Caco-2 (cell line): Measurements from ENCODE around the gene TNRC6B. TPM values are rescaled to one million over a fixed set of nuclear protein-coding genes. Genes with fewer than 3 reads are reported as not detected.
A peak's percentile ranks its signal among the peaks of the same experiment; 100 is the strongest.

ENCODE experiments used
- BruUV-seq: library from RNA; stranded (reverse); fragments of 400-500 nt; replicated peaks from 2 replicates; lab custom pipeline; 2021; lab: Mats Ljungman, UMichigan
- CTCF ChIA-PET: fragments of 300-600 bp; sonication (Branson Sonifier 250); formaldehyde crosslinking; loops from one replicate; lab custom pipeline; 2022; ENCODE audit warnings: antibody characterized with exemption; lab: Charles Lee
- POLR2A ChIA-PET: fragments of 300-600 bp; sonication (Branson Sonifier 250); formaldehyde crosslinking; loops from one replicate; lab custom pipeline; 2022; ENCODE audit warnings: antibody characterized with exemption; lab: Charles Lee
- DNase-seq, 2 experiments: peaks; one replicate each; pipeline versions ENCODE4 v3.0.0 to v3.0.0-alpha.2; 2020 to 2022
- H3K27me3 ChIP-seq: replicated peaks from 2 replicates; pipeline ENCODE4 v1.6.0; 2011; ENCODE audit warnings: low read length; ENCODE audit not compliant: control insufficient read depth, insufficient read depth
- H3K36me3 ChIP-seq: 2 replicates; pipeline ENCODE4 v1.5.1; 2011; ENCODE audit warnings: low read length; ENCODE audit not compliant: control insufficient read depth, insufficient read depth
- H3K4me1 ChIP-seq: fragments of 250-450 bp; sonication (Bioruptor Pico); 2 replicates; pipeline ENCODE4 v1.5.1; 2020; ENCODE audit warnings: mild to moderate bottlenecking
- H3K4me3 ChIP-seq: 2 replicates; pipeline ENCODE4 v1.5.1; 2011; ENCODE audit warnings: low read depth, mild to moderate bottlenecking, control low read depth, low read length
- H3K9me3 ChIP-seq: fragments of 250-450 bp; sonication (Bioruptor Pico); 2 replicates; pipeline ENCODE4 v1.5.1; 2020; ENCODE audit warnings: mild to moderate bottlenecking, moderate library complexity
- H3K27ac Mint-ChIP-seq: one replicate; pipeline ENCODE4 v1.8.0; 2022; ENCODE audit warnings: mixed read lengths; ENCODE audit not compliant: unreplicated experiment
- H3K27me3 Mint-ChIP-seq: one replicate; pipeline ENCODE4 v1.8.0; 2022; ENCODE audit warnings: mixed read lengths; ENCODE audit not compliant: insufficient read depth, unreplicated experiment
- H3K36me3 Mint-ChIP-seq: one replicate; pipeline ENCODE4 v1.8.0; 2022; ENCODE audit warnings: mild to moderate bottlenecking, mixed read lengths; ENCODE audit not compliant: insufficient read depth, unreplicated experiment
- H3K4me1 Mint-ChIP-seq: one replicate; pipeline ENCODE4 v1.8.0; 2022; ENCODE audit warnings: low read depth, mixed read lengths; ENCODE audit not compliant: unreplicated experiment
- H3K4me3 Mint-ChIP-seq: one replicate; pipeline ENCODE4 v1.8.0; 2022; ENCODE audit warnings: mild to moderate bottlenecking, moderate library complexity, mixed read lengths; ENCODE audit not compliant: unreplicated experiment
- H3K9me3 Mint-ChIP-seq: one replicate; pipeline ENCODE4 v1.8.0; 2022; ENCODE audit warnings: mixed read lengths; ENCODE audit not compliant: unreplicated experiment
- intact Hi-C: fragments of 100-400 bp; cut with micrococcal nuclease; formaldehyde crosslinking; loops from one replicate; pipeline ENCODE4 v1.10.0; 2022; ENCODE audit not compliant: unreplicated experiment
- total RNA-seq: library from RNA; stranded (reverse); gene quantifications from 2 replicates; pipeline ENCODE4 v1.2.3, GENCODE V29; 2022
- TF ChIP-seq, protein P1 (sequence below), 2 experiments: fragments of 200-600 bp in 1 of 2; IDR thresholded peaks; 1 replicate in 1 of 2; 2 replicates in 1 of 2; pipeline versions ENCODE4 v1.5.1 to v1.8.0; 2011 to 2022; ENCODE audit warnings: antibody characterized with exemption in 1 of 2, control low read depth in 1 of 2, inconsistent platforms in 1 of 2, low read depth in 1 of 2, low read length in 1 of 2, mild to moderate bottlenecking in 1 of 2, moderate library complexity in 1 of 2; ENCODE audit not compliant: insufficient read depth in 1 of 2, severe bottlenecking in 1 of 2, unreplicated experiment in 1 of 2

The TNRC6B gene
- total RNA-seq, 1 experiment from 2014 or later = 23.5 TPM

DNA sequence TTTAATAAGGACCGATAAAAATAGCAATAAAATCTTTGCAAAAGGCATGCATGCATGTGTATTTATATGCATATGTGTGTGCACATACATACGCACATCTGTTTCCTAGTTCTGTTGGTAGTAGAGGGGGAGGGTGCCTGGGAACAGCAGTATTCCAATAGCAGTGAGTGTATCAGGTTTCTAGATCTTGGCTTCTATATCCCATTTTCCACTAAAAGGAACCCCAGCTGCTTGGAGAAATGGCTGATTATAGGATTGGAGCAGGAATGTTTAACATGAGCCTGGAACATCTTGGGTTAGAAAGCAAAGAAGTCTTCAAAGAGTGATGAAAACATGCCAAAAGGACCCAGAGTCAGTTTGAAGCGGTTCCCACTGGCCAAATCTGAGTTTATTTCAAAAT, 21.0 kb downstream of the TNRC6B start:
- TF ChIP-seq, protein P1, sequence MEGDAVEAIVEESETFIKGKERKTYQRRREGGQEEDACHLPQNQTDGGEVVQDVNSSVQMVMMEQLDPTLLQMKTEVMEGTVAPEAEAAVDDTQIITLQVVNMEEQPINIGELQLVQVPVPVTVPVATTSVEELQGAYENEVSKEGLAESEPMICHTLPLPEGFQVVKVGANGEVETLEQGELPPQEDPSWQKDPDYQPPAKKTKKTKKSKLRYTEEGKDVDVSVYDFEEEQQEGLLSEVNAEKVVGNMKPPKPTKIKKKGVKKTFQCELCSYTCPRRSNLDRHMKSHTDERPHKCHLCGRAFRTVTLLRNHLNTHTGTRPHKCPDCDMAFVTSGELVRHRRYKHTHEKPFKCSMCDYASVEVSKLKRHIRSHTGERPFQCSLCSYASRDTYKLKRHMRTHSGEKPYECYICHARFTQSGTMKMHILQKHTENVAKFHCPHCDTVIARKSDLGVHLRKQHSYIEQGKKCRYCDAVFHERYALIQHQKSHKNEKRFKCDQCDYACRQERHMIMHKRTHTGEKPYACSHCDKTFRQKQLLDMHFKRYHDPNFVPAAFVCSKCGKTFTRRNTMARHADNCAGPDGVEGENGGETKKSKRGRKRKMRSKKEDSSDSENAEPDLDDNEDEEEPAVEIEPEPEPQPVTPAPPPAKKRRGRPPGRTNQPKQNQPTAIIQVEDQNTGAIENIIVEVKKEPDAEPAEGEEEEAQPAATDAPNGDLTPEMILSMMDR (IDR thresholded peaks at IDR 0.05; ENCODE audit: insufficient read depth in 1 of 2, low read depth in 1 of 2, low read length in 1 of 2, severe bottlenecking in 1 of 2, unreplicated experiment in 1 of 2) = no peak
- ChIA-PET POLR2A (no interaction called here), CTCF (no interaction called here)
- Mint-ChIP-seq H3K4me1 (peaks cover 3% of the 10 kb centered on the region), H3K27me3 (no peaks in the 10 kb centered on the region), H3K36me3 (no peaks in the 10 kb centered on the region), H3K27ac (peak overlapping the region; percentile 59), H3K9me3 (no peaks in the 10 kb centered on the region), H3K4me3 (no peak overlapping the region)
- no peaks in the 10 kb centered on the region for H3K36me3 ChIP-seq
- intact Hi-C loops = loop anchor here (10.0 kb wide), 1 partner anchor 146 kb away; the partner anchor contains the start of gene ADSL
- BruUV-seq = no TSS peak
- no peak for DNase-seq
- no peak overlapping the region for H3K4me3 ChIP-seq
- H3K4me1 ChIP-seq = no peaks in the 10 kb centered on the region
- no peaks in the 10 kb centered on the region for H3K9me3 ChIP-seq
- H3K27me3 ChIP-seq = no peaks in the 10 kb centered on the region

DNA sequence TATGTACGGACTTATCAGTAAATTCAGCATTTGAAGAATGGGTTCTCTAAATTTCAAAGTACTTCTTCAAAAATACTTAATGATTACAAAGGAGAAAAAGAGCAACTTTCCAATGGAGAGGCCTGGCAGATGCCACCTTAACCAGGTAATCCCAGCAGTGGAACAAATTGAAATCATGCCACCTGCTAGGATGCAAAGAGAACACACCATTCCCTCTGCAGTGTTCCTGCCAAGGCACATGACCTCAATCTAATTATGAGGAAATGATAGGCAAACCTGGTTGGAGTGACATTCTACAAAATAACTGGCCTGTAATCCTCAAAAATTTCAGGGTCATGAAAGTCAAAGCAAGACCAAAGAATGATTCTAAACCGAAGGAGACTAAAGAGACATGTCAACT, 21.5 kb downstream of the TNRC6B start:
- no peak for DNase-seq
- Histone ChIP-seq H3K27me3 (no peaks in the 10 kb centered on the region), H3K4me1 (no peaks in the 10 kb centered on the region), H3K36me3 (no peaks in the 10 kb centered on the region), H3K9me3 (no peaks in the 10 kb centered on the region), H3K4me3 (no peak overlapping the region)
- H3K4me3 Mint-ChIP-seq = no peak overlapping the region
- H3K27ac Mint-ChIP-seq = no peak overlapping the region
- no peaks in the 10 kb centered on the region for H3K4me1 Mint-ChIP-seq
- POLR2A ChIA-PET = no interaction called here
- CTCF ChIA-PET = no interaction called here
- H3K27me3 Mint-ChIP-seq = no peaks in the 10 kb centered on the region
- TF ChIP-seq, protein P1 (IDR thresholded peaks at IDR 0.05; ENCODE audit: insufficient read depth in 1 of 2, low read depth in 1 of 2, low read length in 1 of 2, severe bottlenecking in 1 of 2, unreplicated experiment in 1 of 2) = no peak
- no peaks in the 10 kb centered on the region for H3K36me3 Mint-ChIP-seq
- intact Hi-C loops = loop anchor here (10.0 kb wide), 1 partner anchor 146 kb away; the partner anchor contains the start of gene ADSL
- no peaks in the 10 kb centered on the region for H3K9me3 Mint-ChIP-seq
- no TSS peak for BruUV-seq

- DNase-seq = no peak
- Mint-ChIP-seq H3K9me3 (no peaks in the 10 kb centered on the region), H3K27ac (no peak overlapping the region), H3K27me3 (no peaks in the 10 kb centered on the region), H3K4me1 (no peaks in the 10 kb centered on the region), H3K36me3 (no peaks in the 10 kb centered on the region), H3K4me3 (no peak overlapping the region)
- no TSS peak for BruUV-seq
- POLR2A ChIA-PET = interaction anchor here (0.6 kb wide), 2 partner anchors 139 kb away, joined by 3 to 5 read pairs; no protein-coding TSS in a partner anchor
- CTCF ChIA-PET = no interaction called here
- Histone ChIP-seq H3K4me1 (no peaks in the 10 kb centered on the region), H3K4me3 (no peak overlapping the region), H3K36me3 (no peaks in the 10 kb centered on the region), H3K27me3 (no peaks in the 10 kb centered on the region), H3K9me3 (no peaks in the 10 kb centered on the region)
- intact Hi-C loops = loop anchor here (10.0 kb wide), 1 partner anchor 145 kb away; the partner anchor contains the start of gene ADSL
- TF ChIP-seq, protein P1 (IDR thresholded peaks at IDR 0.05; ENCODE audit: insufficient read depth in 1 of 2, low read depth in 1 of 2, low read length in 1 of 2, severe bottlenecking in 1 of 2, unreplicated experiment in 1 of 2) = no peak
Observed at GRCh38 chr22:40199852-40200251, 22.1 kb downstream of the TNRC6B start.
